ENCODE results near the gene CCDC138.

GRCh38 chr2:108908713-108909070, 122.1 kb downstream of the CCDC138 start:
- TF ChIP-seq CTCF (IDR thresholded peaks at IDR 0.05) (no peak), POLR2A (IDR thresholded peaks at IDR 0.05) (no peak)

Measured in Peyer's patch (tissue), 4 donors.